NT2/D1 (cell line): ENCODE measurements around the gene PTPN14.

ENCODE experiments used
- SUZ12 ChIP-seq: IDR thresholded peaks from 2 replicates; pipeline ENCODE4 v1.6.1; 2011; ENCODE audit not compliant: insufficient read length, insufficient read depth; ENCODE audit errors: extremely low read depth
- YY1 ChIP-seq: IDR thresholded peaks from 2 replicates; pipeline ENCODE4 v1.6.1; 2011; ENCODE audit not compliant: insufficient read length, insufficient read depth
- ZNF274 ChIP-seq: IDR thresholded peaks from 2 replicates; pipeline ENCODE4 v1.6.1; 2011; ENCODE audit warnings: mild to moderate bottlenecking, low read depth, low read length

GRCh38 chr1:214461305-214461704 lies 90.1 kb downstream of the PTPN14 start:
- TF ChIP-seq ZNF274 (no peak), YY1 (no peak), SUZ12 (no peak)
